Measurements from ENCODE around the gene COL6A1. TPM values are rescaled to one million over a fixed set of nuclear protein-coding genes. Genes with fewer than 3 reads are reported as not detected.

Gene COL6A1
- total RNA-seq, 1 experiment from 2014 or later: 87.5 TPM

DNA sequence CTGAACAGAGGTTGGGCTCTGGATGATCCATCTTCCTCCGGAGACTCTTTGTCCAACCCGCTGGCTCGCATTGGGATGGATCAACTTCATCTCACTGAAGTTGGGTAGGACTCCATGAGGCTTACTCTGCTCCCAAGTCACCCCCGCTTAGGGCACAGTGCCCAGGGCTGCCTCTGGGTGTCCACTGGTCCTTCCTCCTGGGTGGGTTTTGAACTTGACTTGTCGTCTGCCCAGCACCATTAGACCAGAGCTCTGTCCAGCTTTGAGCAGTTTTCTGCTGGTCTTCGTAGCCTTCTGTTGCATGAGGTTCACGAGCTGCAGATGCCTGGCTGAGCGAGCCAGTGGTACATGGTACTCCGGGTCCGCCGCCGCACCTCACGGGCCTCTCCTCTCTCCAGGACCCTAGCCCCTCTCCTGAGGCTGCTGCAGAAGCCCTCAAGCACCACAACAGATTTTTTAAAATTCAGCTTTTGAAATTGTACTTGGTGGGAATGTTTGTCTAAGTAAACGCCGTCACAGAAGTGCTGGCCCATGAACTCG, 33.8 kb upstream of the COL6A1 start:
- ATAC-seq (no peak), DNase-seq (ENCODE audit: low read depth, low spot score) (no peak)
- H3K4me3 ChIP-seq (replicated peaks in 1 of 2; ENCODE audit: low read depth in 1 of 2, low read length in 2 of 2): no peak overlapping the region
- H3K9me3 ChIP-seq (ENCODE audit: control insufficient read depth in 1 of 2, insufficient read depth in 1 of 2, low read depth in 1 of 2, low read length in 2 of 2): no peaks in the 10 kb centered on the region
- H3K9ac ChIP-seq (ENCODE audit: low read length): no peak overlapping the region
- no peaks in the 10 kb centered on the region for H3K27me3 ChIP-seq (ENCODE audit: insufficient read depth, low read length)
- no peak overlapping the region for H2AFZ ChIP-seq (ENCODE audit: low read depth, low read length, poor library complexity, severe bottlenecking)
- TF ChIP-seq EZH2phosphoT487 (IDR thresholded peaks at IDR 0.05; ENCODE audit: borderline replicate concordance): no peak
- TF ChIP-seq, protein P1, sequence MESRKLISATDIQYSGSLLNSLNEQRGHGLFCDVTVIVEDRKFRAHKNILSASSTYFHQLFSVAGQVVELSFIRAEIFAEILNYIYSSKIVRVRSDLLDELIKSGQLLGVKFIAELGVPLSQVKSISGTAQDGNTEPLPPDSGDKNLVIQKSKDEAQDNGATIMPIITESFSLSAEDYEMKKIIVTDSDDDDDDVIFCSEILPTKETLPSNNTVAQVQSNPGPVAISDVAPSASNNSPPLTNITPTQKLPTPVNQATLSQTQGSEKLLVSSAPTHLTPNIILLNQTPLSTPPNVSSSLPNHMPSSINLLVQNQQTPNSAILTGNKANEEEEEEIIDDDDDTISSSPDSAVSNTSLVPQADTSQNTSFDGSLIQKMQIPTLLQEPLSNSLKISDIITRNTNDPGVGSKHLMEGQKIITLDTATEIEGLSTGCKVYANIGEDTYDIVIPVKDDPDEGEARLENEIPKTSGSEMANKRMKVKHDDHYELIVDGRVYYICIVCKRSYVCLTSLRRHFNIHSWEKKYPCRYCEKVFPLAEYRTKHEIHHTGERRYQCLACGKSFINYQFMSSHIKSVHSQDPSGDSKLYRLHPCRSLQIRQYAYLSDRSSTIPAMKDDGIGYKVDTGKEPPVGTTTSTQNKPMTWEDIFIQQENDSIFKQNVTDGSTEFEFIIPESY (IDR thresholded peaks at IDR 0.05; ENCODE audit: extremely low read depth, insufficient replicate concordance, low read length): no peak
- TF ChIP-seq MAX (IDR thresholded peaks at IDR 0.05): no peak
- no peak for TF ChIP-seq POLR2A (IDR thresholded peaks at IDR 0.05; ENCODE audit: borderline replicate concordance, extremely low read depth, insufficient read depth, insufficient read length)
- TF ChIP-seq CBX3 (IDR thresholded peaks at IDR 0.05; ENCODE audit: low read depth): no peak
- no peak for TF ChIP-seq ZNF274 (IDR thresholded peaks at IDR 0.05; ENCODE audit: low read depth, low read length)
- no peak for TF ChIP-seq JUND (IDR thresholded peaks at IDR 0.05)
- no peak for TF ChIP-seq EZH2 (IDR thresholded peaks at IDR 0.05)
- no peak for TF ChIP-seq SRF (IDR thresholded peaks at IDR 0.05; ENCODE audit: low read depth)
- TF ChIP-seq, protein P2, sequence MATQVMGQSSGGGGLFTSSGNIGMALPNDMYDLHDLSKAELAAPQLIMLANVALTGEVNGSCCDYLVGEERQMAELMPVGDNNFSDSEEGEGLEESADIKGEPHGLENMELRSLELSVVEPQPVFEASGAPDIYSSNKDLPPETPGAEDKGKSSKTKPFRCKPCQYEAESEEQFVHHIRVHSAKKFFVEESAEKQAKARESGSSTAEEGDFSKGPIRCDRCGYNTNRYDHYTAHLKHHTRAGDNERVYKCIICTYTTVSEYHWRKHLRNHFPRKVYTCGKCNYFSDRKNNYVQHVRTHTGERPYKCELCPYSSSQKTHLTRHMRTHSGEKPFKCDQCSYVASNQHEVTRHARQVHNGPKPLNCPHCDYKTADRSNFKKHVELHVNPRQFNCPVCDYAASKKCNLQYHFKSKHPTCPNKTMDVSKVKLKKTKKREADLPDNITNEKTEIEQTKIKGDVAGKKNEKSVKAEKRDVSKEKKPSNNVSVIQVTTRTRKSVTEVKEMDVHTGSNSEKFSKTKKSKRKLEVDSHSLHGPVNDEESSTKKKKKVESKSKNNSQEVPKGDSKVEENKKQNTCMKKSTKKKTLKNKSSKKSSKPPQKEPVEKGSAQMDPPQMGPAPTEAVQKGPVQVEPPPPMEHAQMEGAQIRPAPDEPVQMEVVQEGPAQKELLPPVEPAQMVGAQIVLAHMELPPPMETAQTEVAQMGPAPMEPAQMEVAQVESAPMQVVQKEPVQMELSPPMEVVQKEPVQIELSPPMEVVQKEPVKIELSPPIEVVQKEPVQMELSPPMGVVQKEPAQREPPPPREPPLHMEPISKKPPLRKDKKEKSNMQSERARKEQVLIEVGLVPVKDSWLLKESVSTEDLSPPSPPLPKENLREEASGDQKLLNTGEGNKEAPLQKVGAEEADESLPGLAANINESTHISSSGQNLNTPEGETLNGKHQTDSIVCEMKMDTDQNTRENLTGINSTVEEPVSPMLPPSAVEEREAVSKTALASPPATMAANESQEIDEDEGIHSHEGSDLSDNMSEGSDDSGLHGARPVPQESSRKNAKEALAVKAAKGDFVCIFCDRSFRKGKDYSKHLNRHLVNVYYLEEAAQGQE (IDR thresholded peaks at IDR 0.05; ENCODE audit: low read depth): no peak
- TF ChIP-seq TCF7L2 (IDR thresholded peaks at IDR 0.05; ENCODE audit: borderline replicate concordance, extremely low read depth, insufficient read depth, insufficient read length): no peak
- no peak for TF ChIP-seq ZFX (IDR thresholded peaks at IDR 0.05)
- intact Hi-C loops (cut with micrococcal nuclease): no loop called here
- no peak overlapping the region for H3K27ac ChIP-seq (ENCODE audit: low read depth, low read length)
- CTCF ChIA-PET: no interaction called here
- H3K9me2 ChIP-seq (ENCODE audit: insufficient read depth): no peaks in the 10 kb centered on the region
- H3K36me3 ChIP-seq (ENCODE audit: control insufficient read depth in 1 of 2, insufficient read depth in 2 of 2, low read length in 2 of 2): no peaks in the 10 kb centered on the region
- no peak overlapping the region for H3K4me2 ChIP-seq (ENCODE audit: low read length)
- POLR2A ChIA-PET: no interaction called here
- H4K20me1 ChIP-seq (ENCODE audit: insufficient read depth): no peaks in the 10 kb centered on the region
- RAD21 ChIA-PET (ENCODE audit: low non-redundant PET in 1 of 2, low total read pairs in 2 of 2, uncharacterized antibody in 2 of 2, unreplicated experiment in 2 of 2): no interaction called here
- no TSS peak for BruUV-seq (replicated peaks)
- H3K79me2 ChIP-seq (ENCODE audit: insufficient read depth, low read length): no peaks in the 10 kb centered on the region
- H3K4me1 ChIP-seq (ENCODE audit: control insufficient read depth in 1 of 2, insufficient read depth in 2 of 2, low read length in 2 of 2): peaks cover 11 to 12% of the 10 kb centered on the region in 2 experiments; a peak in 3 of 4 replicates
